Parathyroid adenoma (tissue), 2 donors: ENCODE measurements around the gene STT3B.

Experiments
- H2AFZ ChIP-seq: fragments of 300-600 bp; sonication (generic); one replicate; pipeline ENCODE4 v1.7.0; 2017; ENCODE audit warnings: antibody characterized with exemption, mild to moderate bottlenecking
- H3K27ac ChIP-seq: fragments of 300-600 bp; sonication (generic); one replicate; pipeline ENCODE4 v1.7.0; 2017
- H3K27me3 ChIP-seq: fragments of 300-600 bp; sonication (generic); one replicate; pipeline ENCODE4 v1.7.0; 2017; ENCODE audit warnings: low read length; ENCODE audit not compliant: control insufficient read depth, insufficient read depth
- H3K36me3 ChIP-seq: fragments of 300-600 bp; sonication (generic); one replicate; pipeline ENCODE4 v1.7.0; 2017; ENCODE audit warnings: low read length; ENCODE audit not compliant: control insufficient read depth, insufficient read depth
- H3K4me1 ChIP-seq: fragments of 300-600 bp; sonication (generic); one replicate; pipeline ENCODE4 v1.7.0; 2017; ENCODE audit warnings: control low read depth
- H3K4me2 ChIP-seq: fragments of 300-600 bp; sonication (generic); one replicate; pipeline ENCODE4 v1.7.0; 2017; ENCODE audit warnings: low read length
- H3K4me3 ChIP-seq: fragments of 300-600 bp; sonication (generic); one replicate; pipeline ENCODE4 v1.7.0; 2017; ENCODE audit warnings: low read depth, low read length
- H3K79me2 ChIP-seq: fragments of 300-600 bp; sonication (generic); one replicate; pipeline ENCODE4 v1.7.0; 2017; ENCODE audit warnings: control low read depth
- H3K9ac ChIP-seq: fragments of 300-600 bp; sonication (generic); one replicate; pipeline ENCODE4 v1.7.0; 2017; ENCODE audit warnings: mild to moderate bottlenecking
- H3K9me3 ChIP-seq: fragments of 300-600 bp; sonication (generic); one replicate; pipeline ENCODE4 v1.7.0; 2017; ENCODE audit warnings: low read length; ENCODE audit not compliant: control insufficient read depth
- TF ChIP-seq, protein P1 (sequence below): fragments of 300-600 bp; sonication (generic); IDR thresholded peaks from one replicate; pipeline ENCODE4 v1.7.0; 2017; ENCODE audit warnings: antibody characterized with exemption, mild to moderate bottlenecking
- donor health status: primary hyperparathyroidism.

Gene STT3B

DNA sequence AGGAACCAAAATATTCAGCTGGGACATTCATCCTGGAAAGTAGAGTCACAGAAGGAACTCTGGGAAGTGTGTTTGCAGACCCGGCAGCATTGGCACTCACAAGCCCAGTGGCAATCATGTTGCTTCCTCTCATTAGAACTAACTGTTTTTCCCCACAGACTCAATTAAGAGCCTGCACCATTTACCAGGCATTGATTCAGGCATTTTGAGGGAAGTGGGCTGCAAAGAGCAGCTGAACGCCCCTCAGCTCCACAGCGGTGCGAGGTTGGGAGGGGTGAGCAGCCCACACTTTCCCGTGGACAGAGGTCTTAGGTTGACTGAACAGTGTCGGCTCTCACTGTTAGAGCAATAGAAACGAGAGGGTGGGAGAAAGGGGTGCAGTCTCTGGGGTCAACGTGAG lies 143.8 kb downstream of the STT3B start:
- H3K79me2 ChIP-seq, result no peaks in the 10 kb centered on the region
- no peak overlapping the region for H3K27ac ChIP-seq
- no peak overlapping the region for H3K4me3 ChIP-seq
- H3K27me3 ChIP-seq, result no peaks in the 10 kb centered on the region
- TF ChIP-seq, protein P1, sequence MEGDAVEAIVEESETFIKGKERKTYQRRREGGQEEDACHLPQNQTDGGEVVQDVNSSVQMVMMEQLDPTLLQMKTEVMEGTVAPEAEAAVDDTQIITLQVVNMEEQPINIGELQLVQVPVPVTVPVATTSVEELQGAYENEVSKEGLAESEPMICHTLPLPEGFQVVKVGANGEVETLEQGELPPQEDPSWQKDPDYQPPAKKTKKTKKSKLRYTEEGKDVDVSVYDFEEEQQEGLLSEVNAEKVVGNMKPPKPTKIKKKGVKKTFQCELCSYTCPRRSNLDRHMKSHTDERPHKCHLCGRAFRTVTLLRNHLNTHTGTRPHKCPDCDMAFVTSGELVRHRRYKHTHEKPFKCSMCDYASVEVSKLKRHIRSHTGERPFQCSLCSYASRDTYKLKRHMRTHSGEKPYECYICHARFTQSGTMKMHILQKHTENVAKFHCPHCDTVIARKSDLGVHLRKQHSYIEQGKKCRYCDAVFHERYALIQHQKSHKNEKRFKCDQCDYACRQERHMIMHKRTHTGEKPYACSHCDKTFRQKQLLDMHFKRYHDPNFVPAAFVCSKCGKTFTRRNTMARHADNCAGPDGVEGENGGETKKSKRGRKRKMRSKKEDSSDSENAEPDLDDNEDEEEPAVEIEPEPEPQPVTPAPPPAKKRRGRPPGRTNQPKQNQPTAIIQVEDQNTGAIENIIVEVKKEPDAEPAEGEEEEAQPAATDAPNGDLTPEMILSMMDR, result no peak
- H3K9me3 ChIP-seq, result no peaks in the 10 kb centered on the region
- H3K36me3 ChIP-seq, result no peaks in the 10 kb centered on the region
- no peak overlapping the region for H2AFZ ChIP-seq
- no peak overlapping the region for H3K9ac ChIP-seq
- no peak overlapping the region for H3K4me2 ChIP-seq
- H3K4me1 ChIP-seq, result no peaks in the 10 kb centered on the region

DNA sequence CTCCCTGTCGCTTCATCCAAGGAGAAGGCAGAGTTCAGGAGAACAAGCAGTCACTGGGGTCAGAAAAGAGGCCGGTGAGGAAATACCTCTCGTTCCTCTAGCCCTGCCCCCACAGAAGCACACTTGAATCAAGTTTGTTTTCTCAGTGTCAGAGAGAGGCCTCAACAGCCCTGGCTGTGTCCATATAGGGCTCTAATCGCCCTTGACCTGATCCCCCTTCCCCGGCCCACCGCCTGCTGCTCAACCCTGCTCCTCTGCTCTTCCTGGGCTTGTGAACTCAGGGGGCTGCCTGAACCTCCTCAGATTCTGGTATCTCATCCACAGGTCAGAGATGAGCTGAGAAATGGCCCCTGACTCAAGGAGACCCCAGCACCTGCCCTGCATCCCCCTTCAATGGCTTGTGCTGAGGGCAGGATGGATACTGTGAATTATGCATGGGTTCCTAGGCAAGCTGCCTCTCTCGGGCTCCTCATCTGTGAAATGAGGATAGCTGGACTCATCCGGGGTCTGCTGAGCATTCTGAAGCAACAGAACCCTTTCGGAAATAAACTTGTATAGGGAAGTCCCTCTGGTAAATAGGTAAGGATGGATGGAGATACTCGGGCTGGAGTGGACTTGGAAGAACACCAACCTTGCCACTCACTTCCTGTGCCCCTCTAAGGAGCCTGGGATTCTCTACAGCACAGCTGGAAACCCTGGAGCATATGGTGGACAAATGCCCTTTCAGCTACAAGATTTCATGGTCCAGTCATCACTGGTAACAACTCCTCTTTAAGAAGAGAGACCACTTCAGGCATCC lies 147.5 kb downstream of the STT3B start:
- Histone ChIP-seq H3K9me3 (no peaks in the 10 kb centered on the region), H3K79me2 (no peaks in the 10 kb centered on the region), H3K4me2 (no peak overlapping the region), H2AFZ (no peak overlapping the region), H3K9ac (no peak overlapping the region), H3K4me3 (no peak overlapping the region), H3K27ac (no peak overlapping the region), H3K27me3 (no peaks in the 10 kb centered on the region), H3K4me1 (no peaks in the 10 kb centered on the region), H3K36me3 (no peaks in the 10 kb centered on the region)
- TF ChIP-seq, protein P1, result no peak
